Lung (tissue), 12 donors: Measurements from ENCODE around the gene STT3B. TPM values are rescaled to one million over a fixed set of nuclear protein-coding genes. Genes with fewer than 3 reads are reported as not detected.
A peak's percentile ranks its signal among the peaks of the same experiment; 100 is the strongest.

Experiments used
- ATAC-seq: fragments of 200-7000 bp; cut with Tn5 transposase; one replicate; pipeline ENCODE4 v1.9.1; 2020; ENCODE audit warnings: moderate number of reproducible peaks; ENCODE audit not compliant: insufficient read depth, low FRiP score
- DNase-seq, 3 donors: peaks; one replicate each; pipeline ENCODE4 v3.0.0-alpha.2; 2013 to 2017
- H3K27ac ChIP-seq, 2 donors: one replicate each; pipeline ENCODE4 v1.5.1; 2013; ENCODE audit warnings: mild to moderate bottlenecking in 2 of 2, moderate library complexity in 2 of 2, control low read depth in 1 of 2, inconsistent platforms in 1 of 2, low read depth in 1 of 2, low read length in 1 of 2
- H3K27me3 ChIP-seq, 3 donors: one replicate each; pipeline ENCODE4 v1.5.1; 2013; ENCODE audit warnings: low read length in 2 of 3; ENCODE audit not compliant: control insufficient read depth in 3 of 3, insufficient read depth in 3 of 3
- H3K36me3 ChIP-seq, 4 donors: one replicate each; pipeline ENCODE4 v1.5.1; 2013; ENCODE audit warnings: low read length in 4 of 4, mild to moderate bottlenecking in 1 of 4, moderate library complexity in 1 of 4; ENCODE audit not compliant: control insufficient read depth in 4 of 4, insufficient read depth in 4 of 4
- H3K4me1 ChIP-seq, 5 donors: one replicate each; pipeline ENCODE4 v1.5.1; 2013; ENCODE audit warnings: low read length in 5 of 5, mild to moderate bottlenecking in 2 of 5, moderate library complexity in 1 of 5; ENCODE audit not compliant: control insufficient read depth in 5 of 5, insufficient read depth in 5 of 5
- H3K4me3 ChIP-seq: one replicate; pipeline ENCODE4 v1.5.1; 2013; ENCODE audit warnings: mild to moderate bottlenecking, control low read depth, moderate library complexity
- H3K9ac ChIP-seq, 2 donors: one replicate each; pipeline ENCODE4 v1.5.1; 2013; ENCODE audit warnings: low read length in 2 of 2, control low read depth in 1 of 2; ENCODE audit not compliant: insufficient read depth in 1 of 2
- H3K9me3 ChIP-seq, 4 donors: one replicate each; pipeline ENCODE4 v1.5.1; 2013; ENCODE audit warnings: low read length in 3 of 4, mild to moderate bottlenecking in 1 of 4, moderate library complexity in 1 of 4; ENCODE audit not compliant: control insufficient read depth in 4 of 4, insufficient read depth in 3 of 4
- WGBS, 2 donors: extraction: QIAGEN DNeasy Blood & Tissue Kit; methylation state at CpG; one replicate each; pipeline ENCODE4 v1.1.7; 2013; 5-methylcytosine and 5-hydroxymethylcytosine counted together
- polyA plus RNA-seq, 2 donors: library from polyadenylated mRNA; stranded (reverse); fragments of 200-250 nt; gene quantifications; one replicate each; pipeline ENCODE4 v1.2.1, GENCODE V29; 2013
- total RNA-seq, 2 donors: library from RNA; depleted of rRNA in 1 of 2; stranded (reverse); fragments of >200 nt in 1 of 2; gene quantifications; one replicate each; pipeline ENCODE4 v1.2.1, GENCODE V29; 2014 to 2021
- TF ChIP-seq, protein P1 (sequence below): IDR thresholded peaks from 2 replicates; pipeline ENCODE4 v1.5.1; 2012; ENCODE audit warnings: mild to moderate bottlenecking; ENCODE audit errors: control extremely low read depth, extremely low read depth
- donor health status: control.
- donor health status: control.
- donor health status: Bipolar disorder and iron deficiency.
- donor health status: healthy.
- donor health status: DM: yes; HTN: yes; CAD: no.

Gene STT3B
- total and polyA plus RNA-seq, 4 donors = 39.3 to 217 (median 85.5) TPM

DNA sequence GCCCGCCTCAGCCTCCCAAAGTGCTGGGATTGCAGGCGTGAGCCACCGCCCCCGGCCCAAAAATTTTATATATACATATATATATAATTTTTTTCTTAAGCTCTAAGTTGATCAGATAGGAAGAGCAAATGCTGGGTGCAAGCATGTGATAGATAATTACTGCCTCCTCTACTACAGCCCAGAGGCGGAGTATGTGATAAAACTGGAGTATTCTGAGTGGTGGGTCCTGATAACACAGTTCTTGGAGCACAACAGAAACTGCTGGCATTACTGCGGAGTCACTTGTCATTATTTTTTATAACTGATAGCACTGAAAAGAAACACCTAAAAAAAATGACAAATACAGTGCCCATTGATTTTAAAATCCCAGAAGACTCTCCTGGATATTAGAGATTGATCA is 41.1 kb upstream of the STT3B start:
- peaks cover 0 to 7% (median 2%) of the 10 kb centered on the region in 4 donors for H3K9me3 ChIP-seq
- DNase-seq (no peak), ATAC-seq (no peak)
- peaks cover 0 to 13% (median 0%) of the 10 kb centered on the region in 5 donors for H3K4me1 ChIP-seq
- no peak overlapping the region for H3K27ac ChIP-seq
- WGBS, 2 donors = 92 to 97% methylated on average over 6 of the region's 6 CpGs
- no peak overlapping the region for H3K9ac ChIP-seq
- H3K27me3 ChIP-seq = no peaks in the 10 kb centered on the region
- no peak overlapping the region for H3K4me3 ChIP-seq
- TF ChIP-seq, protein P1, sequence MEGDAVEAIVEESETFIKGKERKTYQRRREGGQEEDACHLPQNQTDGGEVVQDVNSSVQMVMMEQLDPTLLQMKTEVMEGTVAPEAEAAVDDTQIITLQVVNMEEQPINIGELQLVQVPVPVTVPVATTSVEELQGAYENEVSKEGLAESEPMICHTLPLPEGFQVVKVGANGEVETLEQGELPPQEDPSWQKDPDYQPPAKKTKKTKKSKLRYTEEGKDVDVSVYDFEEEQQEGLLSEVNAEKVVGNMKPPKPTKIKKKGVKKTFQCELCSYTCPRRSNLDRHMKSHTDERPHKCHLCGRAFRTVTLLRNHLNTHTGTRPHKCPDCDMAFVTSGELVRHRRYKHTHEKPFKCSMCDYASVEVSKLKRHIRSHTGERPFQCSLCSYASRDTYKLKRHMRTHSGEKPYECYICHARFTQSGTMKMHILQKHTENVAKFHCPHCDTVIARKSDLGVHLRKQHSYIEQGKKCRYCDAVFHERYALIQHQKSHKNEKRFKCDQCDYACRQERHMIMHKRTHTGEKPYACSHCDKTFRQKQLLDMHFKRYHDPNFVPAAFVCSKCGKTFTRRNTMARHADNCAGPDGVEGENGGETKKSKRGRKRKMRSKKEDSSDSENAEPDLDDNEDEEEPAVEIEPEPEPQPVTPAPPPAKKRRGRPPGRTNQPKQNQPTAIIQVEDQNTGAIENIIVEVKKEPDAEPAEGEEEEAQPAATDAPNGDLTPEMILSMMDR = no peak
- H3K36me3 ChIP-seq = no peaks in the 10 kb centered on the region

DNA sequence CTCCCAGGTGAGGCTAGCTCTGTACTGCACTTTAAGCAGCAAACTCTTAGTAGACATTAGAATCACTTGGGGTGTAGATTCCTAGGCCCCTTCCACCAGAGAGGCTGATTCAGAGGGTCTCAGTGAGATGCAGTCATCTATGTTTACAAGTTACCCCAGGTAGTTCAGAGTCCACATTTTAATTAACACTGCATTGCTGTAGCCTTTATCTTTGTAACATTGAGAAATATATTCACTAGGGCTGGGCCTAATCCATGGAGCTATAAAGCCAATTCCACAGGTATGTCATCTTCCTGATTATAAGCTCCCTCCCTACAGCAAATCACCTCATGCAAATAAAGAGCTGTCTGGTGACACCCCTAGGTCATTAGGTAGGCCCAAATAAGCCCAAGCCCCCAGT is 39.6 kb upstream of the STT3B start:
- Histone ChIP-seq H3K4me3 (no peak overlapping the region), H3K4me1 (peaks cover 0 to 15% (median 0%) of the 10 kb centered on the region in 5 donors), H3K9me3 (peaks cover 0 to 7% (median 2%) of the 10 kb centered on the region in 4 donors), H3K9ac (no peak overlapping the region), H3K27me3 (no peaks in the 10 kb centered on the region), H3K36me3 (no peaks in the 10 kb centered on the region), H3K27ac (no peak overlapping the region)
- TF ChIP-seq, protein P1 = no peak
- ATAC-seq (no peak), DNase-seq (no peak)

DNA sequence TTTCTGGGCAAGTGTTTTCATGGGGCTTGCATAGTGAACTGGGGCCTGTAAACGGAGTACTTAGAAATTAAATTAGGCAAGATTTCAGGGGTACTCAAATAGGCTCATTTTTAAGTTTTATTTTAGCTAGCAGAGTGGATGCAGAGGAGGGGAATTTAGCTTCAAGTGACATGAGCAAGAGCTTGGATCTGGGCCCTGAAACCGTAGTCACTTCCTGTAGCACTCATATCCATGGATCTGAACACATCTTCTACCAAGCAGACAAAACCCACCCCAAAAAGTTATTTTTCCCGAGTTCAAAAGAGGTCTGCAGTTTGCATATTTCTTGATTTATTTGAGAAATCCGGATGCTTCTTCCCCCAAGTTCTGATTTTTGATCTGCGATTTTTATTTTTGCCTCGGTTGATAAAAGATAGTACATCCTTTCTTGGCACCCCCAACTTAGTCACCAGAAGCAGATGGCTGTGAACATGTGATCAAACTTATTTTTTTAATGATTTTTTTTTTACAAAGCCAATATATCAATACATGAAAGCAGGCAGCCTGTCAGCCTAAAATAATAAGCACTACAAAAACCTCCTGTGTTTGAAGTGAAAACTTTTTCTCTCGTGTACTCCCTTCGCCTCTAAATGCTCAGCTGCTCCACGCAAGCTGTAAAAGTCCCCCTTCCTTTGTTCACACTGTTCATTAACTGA is 36.6 kb upstream of the STT3B start:
- Histone ChIP-seq H3K36me3 (no peaks in the 10 kb centered on the region), H3K9ac (no peak overlapping the region), H3K4me3 (no peak overlapping the region), H3K27ac (no peak overlapping the region), H3K9me3 (peaks cover 0 to 5% (median 1%) of the 10 kb centered on the region in 4 donors), H3K4me1 (peaks cover 0 to 26% (median 0%) of the 10 kb centered on the region in 5 donors), H3K27me3 (no peaks in the 10 kb centered on the region)
- 78 to 87% methylated on average over 9 of the region's 9 CpGs for WGBS, 2 donors
- DNase-seq (peak; percentile 32 to 77 (median 40)), ATAC-seq (no peak)
- TF ChIP-seq, protein P1 = no peak
